VCaP (cell line): ENCODE results near the gene C1QB.
"Not testable (repeated sequence)": the region's sequence is repeated elsewhere in the genome, so short reads cannot be mapped to it uniquely, and the experiment has no call there.

ENCODE experiments used
- H3K27ac ChIP-seq: fragments of 450-650 bp; 2 replicates; pipeline ENCODE4 v1.5.1; 2017
- TF ChIP-seq, protein P1 (sequence below): fragments of 450-650 bp; conservative IDR thresholded peaks from 2 replicates; pipeline ENCODE4 v1.5.1; 2017; ENCODE audit warnings: mild to moderate bottlenecking, moderate library complexity

Gene C1QB

GRCh38 chr1:22666412-22666811 lies 13.4 kb downstream of the C1QB start:
- TF ChIP-seq, protein P1, sequence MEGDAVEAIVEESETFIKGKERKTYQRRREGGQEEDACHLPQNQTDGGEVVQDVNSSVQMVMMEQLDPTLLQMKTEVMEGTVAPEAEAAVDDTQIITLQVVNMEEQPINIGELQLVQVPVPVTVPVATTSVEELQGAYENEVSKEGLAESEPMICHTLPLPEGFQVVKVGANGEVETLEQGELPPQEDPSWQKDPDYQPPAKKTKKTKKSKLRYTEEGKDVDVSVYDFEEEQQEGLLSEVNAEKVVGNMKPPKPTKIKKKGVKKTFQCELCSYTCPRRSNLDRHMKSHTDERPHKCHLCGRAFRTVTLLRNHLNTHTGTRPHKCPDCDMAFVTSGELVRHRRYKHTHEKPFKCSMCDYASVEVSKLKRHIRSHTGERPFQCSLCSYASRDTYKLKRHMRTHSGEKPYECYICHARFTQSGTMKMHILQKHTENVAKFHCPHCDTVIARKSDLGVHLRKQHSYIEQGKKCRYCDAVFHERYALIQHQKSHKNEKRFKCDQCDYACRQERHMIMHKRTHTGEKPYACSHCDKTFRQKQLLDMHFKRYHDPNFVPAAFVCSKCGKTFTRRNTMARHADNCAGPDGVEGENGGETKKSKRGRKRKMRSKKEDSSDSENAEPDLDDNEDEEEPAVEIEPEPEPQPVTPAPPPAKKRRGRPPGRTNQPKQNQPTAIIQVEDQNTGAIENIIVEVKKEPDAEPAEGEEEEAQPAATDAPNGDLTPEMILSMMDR = no peak
- H3K27ac ChIP-seq = no peak overlapping the region

DNA sequence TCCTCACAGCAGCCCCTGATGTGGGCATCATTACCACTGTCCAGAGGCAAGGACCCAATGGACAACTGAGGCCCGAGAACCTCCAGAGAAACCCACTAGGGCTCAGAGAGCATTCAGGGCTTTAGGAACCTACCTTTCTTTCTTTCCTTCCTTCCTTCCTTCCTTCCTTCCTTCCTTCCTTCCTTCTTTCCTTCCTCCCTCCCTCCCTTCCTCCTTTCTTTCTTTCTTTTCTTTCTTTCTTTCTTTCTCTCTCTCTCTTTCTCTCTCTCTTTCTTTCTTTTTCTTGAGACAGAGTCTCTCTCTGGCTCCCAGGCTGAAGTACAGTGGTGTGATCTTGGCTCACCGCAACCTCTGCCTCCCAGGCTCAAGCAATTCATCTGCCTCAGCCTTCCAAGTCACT lies 15.8 kb downstream of the C1QB start:
- H3K27ac ChIP-seq = not testable (repeated sequence)

GRCh38 chr1:22670352-22670975 lies 17.4 kb downstream of the C1QB start:
- H3K27ac ChIP-seq = no peak overlapping the region
- TF ChIP-seq, protein P1 = no peak

DNA sequence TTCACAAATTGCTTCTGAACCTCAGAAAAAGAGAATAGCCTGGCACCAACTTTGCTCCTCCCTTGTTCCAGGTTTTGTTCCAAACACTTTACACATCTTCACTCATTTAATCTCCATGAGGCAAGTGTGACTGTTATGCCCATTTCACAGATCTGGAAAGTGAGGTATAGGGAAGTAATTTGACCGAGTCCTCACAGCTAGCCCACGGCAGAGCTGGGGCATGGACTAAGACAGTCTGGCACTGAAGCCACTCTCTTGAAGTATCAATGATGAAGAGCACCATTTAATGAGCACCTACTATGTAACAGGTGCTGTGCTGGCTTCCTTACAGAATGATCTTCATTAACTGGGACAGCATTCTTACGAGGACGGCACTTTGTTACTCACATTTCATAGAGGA lies 19.0 kb downstream of the C1QB start:
- no peak overlapping the region for H3K27ac ChIP-seq
- TF ChIP-seq, protein P1 = no peak

GRCh38 chr1:22673486-22674409 lies 20.7 kb downstream of the C1QB start:
- TF ChIP-seq, protein P1 = peak; percentile 87
- H3K27ac ChIP-seq = no peak overlapping the region

DNA sequence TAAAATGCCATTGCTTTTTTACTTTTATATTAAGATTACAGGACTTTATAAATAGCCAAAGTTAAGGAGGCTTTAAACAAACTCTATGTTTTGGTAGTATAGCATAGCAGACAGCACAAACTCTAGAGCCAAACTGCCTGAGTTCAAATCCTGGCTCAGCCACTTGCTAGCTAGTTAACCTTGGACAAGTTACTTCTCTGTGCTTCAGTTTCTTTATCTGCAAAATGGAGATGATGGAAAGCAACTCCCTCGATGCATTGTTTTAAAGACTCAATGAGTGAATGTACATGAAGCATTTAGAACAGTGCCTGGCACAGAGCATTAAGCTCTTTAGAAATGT lies 21.3 kb downstream of the C1QB start:
- no peak overlapping the region for H3K27ac ChIP-seq
- TF ChIP-seq, protein P1 = peak; percentile 40

DNA sequence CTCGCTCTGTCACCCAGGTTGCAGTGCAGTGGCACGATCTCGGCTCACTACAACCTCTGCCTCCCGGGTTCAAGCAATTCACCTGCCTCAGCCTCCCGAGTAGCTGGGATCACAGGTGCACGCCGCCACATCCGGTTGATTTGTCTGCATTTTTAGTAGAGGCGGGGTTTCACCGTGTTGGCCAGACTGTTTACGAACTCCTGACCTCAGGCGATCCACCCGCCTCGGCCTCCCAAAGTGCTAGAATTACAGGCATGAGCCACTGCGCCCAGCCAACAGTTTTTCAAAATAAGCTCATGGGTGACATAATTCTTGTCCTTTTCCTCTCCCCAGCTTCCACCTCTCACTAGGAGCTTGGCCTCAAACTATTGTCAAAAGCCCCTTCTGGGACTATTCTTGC lies 23.1 kb downstream of the C1QB start:
- H3K27ac ChIP-seq = not testable (repeated sequence)

GRCh38 chr1:22676916-22677583 lies 24.0 kb downstream of the C1QB start:
- TF ChIP-seq, protein P1 = no peak

More at GRCh38 chr1:22676916-22677583, 24.0 kb downstream of the C1QB start:
- H3K27ac ChIP-seq = no peak overlapping the region
